A549 (cell line): Measurements from ENCODE around the gene BRDT. TPM values are rescaled to one million over a fixed set of nuclear protein-coding genes. Genes with fewer than 3 reads are reported as not detected.

Experiments
- ATAC-seq, 2 experiments: fragments of 200-7000 bp in 1 of 2; fragments of >200 bp in 1 of 2; cut with Nextera tagmentation in 1 of 2; cut with Tn5 transposase in 1 of 2; 3 replicates each; pipeline versions ENCODE4 v1.8.0 to v1.9.1; 2018 to 2020; ENCODE audit warnings: mild to moderate bottlenecking in 1 of 2, moderate library complexity in 1 of 2
- CTCF ChIA-PET: fragments of 300-600 bp; sonication (Branson Sonifier 250); formaldehyde crosslinking; extraction: SDS; loops from one replicate; lab custom pipeline; 2021; ENCODE audit warnings: antibody characterized with exemption, inconsistent platforms; lab: Yijun Ruan, JAX
- POLR2A ChIA-PET: fragments of 350-600 bp; formaldehyde crosslinking; extraction: SDS; loops from one replicate; lab custom pipeline; 2021; ENCODE audit warnings: antibody characterized with exemption, inconsistent platforms; lab: Yijun Ruan, JAX
- DNase-seq, 2 experiments: peaks; one replicate each; pipeline versions ENCODE4 v3.0.0 to v3.0.0-alpha.2; 2011 to 2016; ENCODE audit warnings: low read depth in 1 of 2, low spot score in 1 of 2
- FAIRE-seq: peaks from 2 replicates; lab custom pipeline; 2011; peaks lifted over from hg19 to GRCh38; lab: Jason Lieb, UNC
- H3K27ac ChIP-seq, 2 experiments: fragments of >200 bp; sonication (Bioruptor Twin); formaldehyde crosslinking; 3 replicates each; pipeline ENCODE4 v1.5.1; 2016 to 2017
- H3K4me1 ChIP-seq: fragments of >200 bp; sonication (Bioruptor Twin); formaldehyde crosslinking; 3 replicates; pipeline ENCODE4 v1.6.1; 2016
- H3K4me2 ChIP-seq: fragments of >200 bp; sonication (Bioruptor Twin); formaldehyde crosslinking; 3 replicates; pipeline ENCODE4 v1.6.1; 2016
- H3K4me3 ChIP-seq: fragments of >200 bp; sonication (Bioruptor Twin); formaldehyde crosslinking; 3 replicates; pipeline ENCODE4 v1.5.1; 2016
- H3K9me3 ChIP-seq: fragments of >200 bp; sonication (Bioruptor Twin); formaldehyde crosslinking; 3 replicates; pipeline ENCODE4 v1.6.1; 2016
- CHD2 ChIP-seq: fragments of 150-350 bp; IDR thresholded peaks from 2 replicates; pipeline ENCODE4 v1.6.1; 2014; ENCODE audit warnings: low read length; ENCODE audit not compliant: partially characterized antibody
- EHF ChIP-seq: fragments of 250-450 bp; sonication (Bioruptor Pico); IDR thresholded peaks from 2 replicates; pipeline ENCODE4 v1.5.0; 2020; ENCODE audit warnings: mild to moderate bottlenecking
- EHMT2 ChIP-seq: fragments of 200-600 bp; sonication (generic); IDR thresholded peaks from 2 replicates; pipeline ENCODE4 v1.6.1; 2016; ENCODE audit warnings: antibody characterized with exemption, low read depth, mild to moderate bottlenecking, moderate library complexity
- ESRRA ChIP-seq: fragments of 150-350 bp; IDR thresholded peaks from 2 replicates; pipeline ENCODE4 v1.6.1; 2014; ENCODE audit warnings: mild to moderate bottlenecking, low read length, borderline replicate concordance
- FOSB ChIP-seq: fragments of 250-450 bp; sonication (Bioruptor Pico); IDR thresholded peaks from 2 replicates; pipeline ENCODE4 v1.5.0; 2020; ENCODE audit warnings: mild to moderate bottlenecking, moderate library complexity
- FOSL2 ChIP-seq, 2 experiments: fragments of 450-650 bp in 1 of 2; fragments of >200 bp in 1 of 2; sonication (Bioruptor Twin) in 1 of 2; formaldehyde crosslinking; IDR thresholded peaks; 2 replicates each; pipeline versions ENCODE4 v1.5.0 to v1.6.1; 2016 to 2020; ENCODE audit warnings: mild to moderate bottlenecking in 1 of 2, moderate library complexity in 1 of 2
- HEYL ChIP-seq: fragments of 250-450 bp; sonication (Bioruptor Pico); IDR thresholded peaks from 2 replicates; pipeline ENCODE4 v1.8.0; 2021; ENCODE audit warnings: mild to moderate bottlenecking, moderate library complexity
- JUN ChIP-seq, 2 experiments: fragments of >200 bp; sonication (Bioruptor Twin); formaldehyde crosslinking; IDR thresholded peaks; 2 replicates in 1 of 2; 3 replicates in 1 of 2; pipeline ENCODE4 v1.6.1; 2016 to 2017
- KDM1A ChIP-seq: fragments of 200-600 bp; sonication (generic); IDR thresholded peaks from 2 replicates; pipeline ENCODE4 v1.6.1; 2016; ENCODE audit warnings: low read depth, mild to moderate bottlenecking
- MAFK ChIP-seq: fragments of 450-650 bp; IDR thresholded peaks from 2 replicates; pipeline ENCODE4 v1.6.1; 2014; ENCODE audit not compliant: partially characterized antibody
- MAZ ChIP-seq: fragments of 150-350 bp; IDR thresholded peaks from 2 replicates; pipeline ENCODE4 v1.6.1; 2014; ENCODE audit warnings: antibody characterized with exemption, low read depth, low read length, borderline replicate concordance
- MYC ChIP-seq: IDR thresholded peaks from 2 replicates; pipeline ENCODE4 v1.6.1; 2012; ENCODE audit warnings: mild to moderate bottlenecking, inconsistent platforms, low read length, improper control_type of control experiment, borderline replicate concordance
- NPAS2 ChIP-seq: fragments of 250-450 bp; sonication (Bioruptor Pico); IDR thresholded peaks from 2 replicates; pipeline ENCODE4 v1.8.0; 2022; ENCODE audit warnings: mild to moderate bottlenecking, moderate library complexity, borderline replicate concordance
- PBX3 ChIP-seq: IDR thresholded peaks from 2 replicates; pipeline ENCODE4 v1.6.1; 2012
- TP53 ChIP-seq: fragments of 250-450 bp; sonication (Bioruptor Pico); IDR thresholded peaks from 2 replicates; pipeline ENCODE4 v1.5.0; 2021; ENCODE audit warnings: mild to moderate bottlenecking, moderate library complexity
- WGBS: methylation state at CpG from one replicate; pipeline ENCODE4 v1.1.6; 2017; ENCODE audit errors: missing lambda C conversion rate; 5-methylcytosine and 5-hydroxymethylcytosine counted together
- polyA plus RNA-seq, 4 experiments: library from polyadenylated mRNA; depleted of rRNA in 3 of 4; stranded (reverse); fragments of >200 nt; fragmentation: RNase III in 1 of 4; extraction: RNeasy Plus Mini Kit Qiagen cat#74134 plus additional on column Dnase treatment in 1 of 4; gene quantifications; 2 replicates in 3 of 4; 3 replicates in 1 of 4; pipeline ENCODE4 v1.2.3, GENCODE V29; 2011 to 2017
- TF ChIP-seq, protein P1 (sequence below): fragments of 200-600 bp; sonication (generic); IDR thresholded peaks from 2 replicates; pipeline ENCODE4 v1.6.1; 2016; ENCODE audit warnings: antibody characterized with exemption, mild to moderate bottlenecking, moderate library complexity
- TF ChIP-seq, protein P2 (sequence below): fragments of 150-350 bp; IDR thresholded peaks from 2 replicates; pipeline ENCODE4 v1.6.1; 2014; ENCODE audit warnings: low read depth, mild to moderate bottlenecking, low read length
- TF ChIP-seq, protein P3 (sequence below): fragments of >200 bp; sonication (Bioruptor Twin); formaldehyde crosslinking; IDR thresholded peaks from 3 replicates; pipeline ENCODE4 v1.6.1; 2016
- TF ChIP-seq, protein P4 (sequence below): fragments of >200 bp; sonication (Bioruptor Twin); formaldehyde crosslinking; IDR thresholded peaks from 3 replicates; pipeline ENCODE4 v1.5.1; 2016

The BRDT gene
- polyA plus RNA-seq, 2 of the 4 experiments (the other 2 are of a cell fraction) = not detected

- TF ChIP-seq FOSL2 (IDR thresholded peaks at IDR 0.05) = no peak
- no peak for TF ChIP-seq FOSL2 (CRISPR knock-in tag; IDR thresholded peaks at IDR 0.05)
- TF ChIP-seq ESRRA = no peak
- TF ChIP-seq MAZ = no peak
- TF ChIP-seq KDM1A = no peak
These were observed 25.1 kb upstream of the BRDT start (continued) for GRCh38 chr1:91924146-91924545.

- DNase-seq (no peak), ATAC-seq (no peak), FAIRE-seq (no peak)
- Histone ChIP-seq H3K9me3 (no peaks in the 10 kb centered on the region), H3K4me1 (peaks cover 10% of the 10 kb centered on the region; the same call in 2 of the 3 replicates), H3K4me3 (no peak overlapping the region), H3K4me2 (no peak overlapping the region), H3K27ac (peak overlapping the region; percentile 14 to 58; a peak in 4 of 6 replicates)
- no peak for TF ChIP-seq HEYL
- TF ChIP-seq, protein P1, sequence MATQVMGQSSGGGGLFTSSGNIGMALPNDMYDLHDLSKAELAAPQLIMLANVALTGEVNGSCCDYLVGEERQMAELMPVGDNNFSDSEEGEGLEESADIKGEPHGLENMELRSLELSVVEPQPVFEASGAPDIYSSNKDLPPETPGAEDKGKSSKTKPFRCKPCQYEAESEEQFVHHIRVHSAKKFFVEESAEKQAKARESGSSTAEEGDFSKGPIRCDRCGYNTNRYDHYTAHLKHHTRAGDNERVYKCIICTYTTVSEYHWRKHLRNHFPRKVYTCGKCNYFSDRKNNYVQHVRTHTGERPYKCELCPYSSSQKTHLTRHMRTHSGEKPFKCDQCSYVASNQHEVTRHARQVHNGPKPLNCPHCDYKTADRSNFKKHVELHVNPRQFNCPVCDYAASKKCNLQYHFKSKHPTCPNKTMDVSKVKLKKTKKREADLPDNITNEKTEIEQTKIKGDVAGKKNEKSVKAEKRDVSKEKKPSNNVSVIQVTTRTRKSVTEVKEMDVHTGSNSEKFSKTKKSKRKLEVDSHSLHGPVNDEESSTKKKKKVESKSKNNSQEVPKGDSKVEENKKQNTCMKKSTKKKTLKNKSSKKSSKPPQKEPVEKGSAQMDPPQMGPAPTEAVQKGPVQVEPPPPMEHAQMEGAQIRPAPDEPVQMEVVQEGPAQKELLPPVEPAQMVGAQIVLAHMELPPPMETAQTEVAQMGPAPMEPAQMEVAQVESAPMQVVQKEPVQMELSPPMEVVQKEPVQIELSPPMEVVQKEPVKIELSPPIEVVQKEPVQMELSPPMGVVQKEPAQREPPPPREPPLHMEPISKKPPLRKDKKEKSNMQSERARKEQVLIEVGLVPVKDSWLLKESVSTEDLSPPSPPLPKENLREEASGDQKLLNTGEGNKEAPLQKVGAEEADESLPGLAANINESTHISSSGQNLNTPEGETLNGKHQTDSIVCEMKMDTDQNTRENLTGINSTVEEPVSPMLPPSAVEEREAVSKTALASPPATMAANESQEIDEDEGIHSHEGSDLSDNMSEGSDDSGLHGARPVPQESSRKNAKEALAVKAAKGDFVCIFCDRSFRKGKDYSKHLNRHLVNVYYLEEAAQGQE = no peak
- peak; percentile 28 for TF ChIP-seq MAFK
- TF ChIP-seq, protein P2, sequence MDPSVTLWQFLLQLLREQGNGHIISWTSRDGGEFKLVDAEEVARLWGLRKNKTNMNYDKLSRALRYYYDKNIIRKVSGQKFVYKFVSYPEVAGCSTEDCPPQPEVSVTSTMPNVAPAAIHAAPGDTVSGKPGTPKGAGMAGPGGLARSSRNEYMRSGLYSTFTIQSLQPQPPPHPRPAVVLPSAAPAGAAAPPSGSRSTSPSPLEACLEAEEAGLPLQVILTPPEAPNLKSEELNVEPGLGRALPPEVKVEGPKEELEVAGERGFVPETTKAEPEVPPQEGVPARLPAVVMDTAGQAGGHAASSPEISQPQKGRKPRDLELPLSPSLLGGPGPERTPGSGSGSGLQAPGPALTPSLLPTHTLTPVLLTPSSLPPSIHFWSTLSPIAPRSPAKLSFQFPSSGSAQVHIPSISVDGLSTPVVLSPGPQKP = no peak
- no peak for TF ChIP-seq EHF
- no peak for TF ChIP-seq CHD2
- no peak for TF ChIP-seq TP53
- TF ChIP-seq FOSB (CRISPR knock-in tag) = no peak
- POLR2A ChIA-PET = interaction anchor here (0.7 kb wide), 1 partner anchor 41 kb away, joined by 3 read pairs; no protein-coding TSS in a partner anchor
- CTCF ChIA-PET = interaction anchor here (0.6 to 2.9 kb wide), 13 partner anchors 34 to 417 kb away, joined by 3 to 25 read pairs (median 9); no protein-coding TSS in a partner anchor
- WGBS = 99% methylated on average over 4 of the region's 4 CpGs
These were observed 23.4 kb upstream of the BRDT start for GRCh38 chr1:91925644-91926435.

DNA sequence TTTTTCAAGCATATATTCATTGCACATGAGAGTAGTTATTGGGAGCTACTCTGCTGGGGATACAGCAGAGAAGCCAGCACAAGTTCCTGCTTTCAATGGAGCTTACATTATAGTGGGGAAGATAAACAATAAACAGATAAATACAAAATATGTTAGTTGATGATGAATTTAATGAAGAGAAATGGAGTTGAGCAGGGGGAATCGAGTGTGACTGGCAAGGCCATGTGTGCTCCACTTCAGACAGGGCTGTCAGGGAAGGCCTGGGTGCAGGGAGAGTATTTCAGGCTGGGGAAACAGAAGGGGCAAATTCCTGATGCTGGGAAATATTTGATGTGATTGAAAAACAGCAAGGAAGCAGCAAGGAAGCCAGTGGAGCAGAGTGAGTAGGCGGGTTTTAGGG is 21.2 kb upstream of the BRDT start:
- H3K4me1 ChIP-seq = peaks cover 10% of the 10 kb centered on the region; the same call in 2 of the 3 replicates
- CTCF ChIA-PET = interaction anchor here (0.8 to 2.9 kb wide), 17 partner anchors 8 to 424 kb away, joined by 3 to 25 read pairs (median 4); no protein-coding TSS in a partner anchor
- ATAC-seq (no peak), FAIRE-seq (no peak), DNase-seq (no peak)
- no peak overlapping the region for H3K4me2 ChIP-seq
- H3K4me3 ChIP-seq = no peak overlapping the region
- 0 out of 6 replicates have a peak overlapping the region, but pooled peaks of 1 of the 2 experiments have one; percentile 24 for H3K27ac ChIP-seq
- WGBS = 92% methylated on average over 2 of the region's 2 CpGs
- POLR2A ChIA-PET = no interaction called here
- no peaks in the 10 kb centered on the region for H3K9me3 ChIP-seq
- TF ChIP-seq, protein P3, sequence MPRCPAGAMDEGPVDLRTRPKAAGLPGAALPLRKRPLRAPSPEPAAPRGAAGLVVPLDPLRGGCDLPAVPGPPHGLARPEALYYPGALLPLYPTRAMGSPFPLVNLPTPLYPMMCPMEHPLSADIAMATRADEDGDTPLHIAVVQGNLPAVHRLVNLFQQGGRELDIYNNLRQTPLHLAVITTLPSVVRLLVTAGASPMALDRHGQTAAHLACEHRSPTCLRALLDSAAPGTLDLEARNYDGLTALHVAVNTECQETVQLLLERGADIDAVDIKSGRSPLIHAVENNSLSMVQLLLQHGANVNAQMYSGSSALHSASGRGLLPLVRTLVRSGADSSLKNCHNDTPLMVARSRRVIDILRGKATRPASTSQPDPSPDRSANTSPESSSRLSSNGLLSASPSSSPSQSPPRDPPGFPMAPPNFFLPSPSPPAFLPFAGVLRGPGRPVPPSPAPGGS = no peak
- TF ChIP-seq EHMT2 (no peak), HEYL (no peak), NPAS2 (CRISPR knock-in tag) (no peak), PBX3 (no peak), MYC (no peak), EHF (no peak), KDM1A (no peak), JUN (IDR thresholded peaks at IDR 0.05) (no peak)
- TF ChIP-seq, protein P4, sequence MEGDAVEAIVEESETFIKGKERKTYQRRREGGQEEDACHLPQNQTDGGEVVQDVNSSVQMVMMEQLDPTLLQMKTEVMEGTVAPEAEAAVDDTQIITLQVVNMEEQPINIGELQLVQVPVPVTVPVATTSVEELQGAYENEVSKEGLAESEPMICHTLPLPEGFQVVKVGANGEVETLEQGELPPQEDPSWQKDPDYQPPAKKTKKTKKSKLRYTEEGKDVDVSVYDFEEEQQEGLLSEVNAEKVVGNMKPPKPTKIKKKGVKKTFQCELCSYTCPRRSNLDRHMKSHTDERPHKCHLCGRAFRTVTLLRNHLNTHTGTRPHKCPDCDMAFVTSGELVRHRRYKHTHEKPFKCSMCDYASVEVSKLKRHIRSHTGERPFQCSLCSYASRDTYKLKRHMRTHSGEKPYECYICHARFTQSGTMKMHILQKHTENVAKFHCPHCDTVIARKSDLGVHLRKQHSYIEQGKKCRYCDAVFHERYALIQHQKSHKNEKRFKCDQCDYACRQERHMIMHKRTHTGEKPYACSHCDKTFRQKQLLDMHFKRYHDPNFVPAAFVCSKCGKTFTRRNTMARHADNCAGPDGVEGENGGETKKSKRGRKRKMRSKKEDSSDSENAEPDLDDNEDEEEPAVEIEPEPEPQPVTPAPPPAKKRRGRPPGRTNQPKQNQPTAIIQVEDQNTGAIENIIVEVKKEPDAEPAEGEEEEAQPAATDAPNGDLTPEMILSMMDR = no peak
- TF ChIP-seq, protein P1 = no peak
